ENCODE measurements around the gene GARIN5A.
A peak's percentile ranks its signal among the peaks of the same experiment; 100 is the strongest.
"Not testable (repeated sequence)": the region's sequence is repeated elsewhere in the genome, so short reads cannot be mapped to it uniquely, and the experiment has no call there.

GARIN5A gene

DNA sequence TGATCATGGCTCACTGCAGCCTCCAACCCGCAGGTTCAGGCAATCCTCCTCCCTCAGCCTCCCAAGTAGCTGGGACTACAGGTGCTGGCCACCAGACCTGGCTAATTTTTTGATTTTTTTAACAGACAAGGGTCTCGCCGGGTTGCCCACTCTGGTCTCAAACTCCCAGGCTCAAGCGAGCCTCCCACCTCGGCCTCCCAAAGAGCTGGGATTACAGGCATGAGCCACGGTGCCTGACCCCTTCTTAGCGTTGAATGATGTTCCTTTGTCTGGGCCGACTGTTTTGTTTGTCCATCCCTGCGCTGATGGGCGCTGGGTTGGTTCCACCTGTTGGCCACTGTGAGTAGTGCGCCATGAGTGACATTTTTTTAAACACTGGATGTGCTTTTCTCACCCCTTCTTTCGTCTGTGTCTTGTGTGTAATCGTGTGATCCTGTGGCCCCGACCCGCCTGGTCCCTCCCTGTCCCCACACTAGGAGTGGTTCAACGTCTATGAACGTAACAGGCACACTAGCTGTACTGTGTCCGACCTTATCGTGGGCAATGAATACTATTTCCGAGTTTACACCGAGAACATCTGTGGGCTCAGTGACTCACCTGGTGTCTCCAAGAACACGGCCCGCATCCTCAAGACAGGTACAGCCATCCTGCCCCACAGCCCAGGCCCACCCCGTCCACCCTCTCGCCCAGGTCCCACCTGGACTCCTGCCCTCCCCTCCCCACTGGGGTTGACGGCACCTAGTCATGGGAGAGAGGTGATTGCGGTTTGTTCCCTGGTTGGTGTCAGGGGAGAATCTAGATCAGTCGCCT, 15.4 kb downstream of the GARIN5A start:
- peak; percentile 51 to 71 for DNase-seq

DNA sequence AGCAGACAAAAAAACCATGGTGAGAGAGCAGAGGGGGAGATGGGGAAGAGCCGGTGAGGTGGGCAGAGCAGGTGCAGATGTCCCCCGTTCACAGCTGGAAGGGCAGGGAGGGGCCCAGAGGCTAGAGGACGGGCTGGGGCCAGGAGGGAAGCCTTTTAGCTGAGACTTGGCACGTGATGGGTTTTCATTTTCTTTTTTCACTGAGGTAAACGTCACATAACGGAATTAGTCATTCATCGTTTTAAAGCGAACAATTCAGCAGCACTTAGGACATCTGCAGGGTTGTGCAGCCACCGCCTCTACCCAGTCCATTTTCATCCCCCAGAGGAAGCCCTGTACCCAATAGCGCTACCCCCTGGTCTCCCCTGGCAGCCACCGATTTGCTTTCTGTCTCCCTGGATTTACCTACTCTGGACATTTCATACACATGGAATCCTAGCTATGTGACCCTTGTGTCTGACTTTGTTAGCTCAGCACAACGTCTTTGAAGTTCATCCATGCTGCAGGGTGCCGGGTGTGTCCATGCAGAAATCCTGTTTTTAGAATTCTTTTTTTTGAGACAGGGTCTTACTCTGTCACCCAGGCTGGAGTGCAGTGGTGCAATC, 16.4 kb downstream of the GARIN5A start:
- no peak for DNase-seq

DNA sequence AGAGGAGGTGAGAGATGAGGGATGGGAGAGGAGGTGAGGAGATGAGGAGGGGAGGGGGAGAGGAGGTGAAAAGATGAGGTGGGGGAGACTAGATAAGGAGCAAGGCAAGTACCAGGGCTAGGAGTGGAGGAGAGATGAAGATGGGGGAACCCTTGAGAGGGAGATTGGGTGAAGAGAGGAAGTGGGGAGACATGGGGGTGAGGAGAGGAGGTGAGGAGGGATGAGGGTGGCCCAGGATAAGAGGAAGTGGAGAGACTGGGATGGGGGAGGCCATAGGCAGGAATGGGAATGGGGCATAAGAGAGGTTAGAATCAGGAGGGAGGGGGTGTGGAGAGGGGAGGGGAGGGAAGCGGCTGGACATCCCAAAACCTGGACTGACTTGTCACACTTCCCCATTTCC, 17.0 kb downstream of the GARIN5A start:
- no peak for DNase-seq

DNA sequence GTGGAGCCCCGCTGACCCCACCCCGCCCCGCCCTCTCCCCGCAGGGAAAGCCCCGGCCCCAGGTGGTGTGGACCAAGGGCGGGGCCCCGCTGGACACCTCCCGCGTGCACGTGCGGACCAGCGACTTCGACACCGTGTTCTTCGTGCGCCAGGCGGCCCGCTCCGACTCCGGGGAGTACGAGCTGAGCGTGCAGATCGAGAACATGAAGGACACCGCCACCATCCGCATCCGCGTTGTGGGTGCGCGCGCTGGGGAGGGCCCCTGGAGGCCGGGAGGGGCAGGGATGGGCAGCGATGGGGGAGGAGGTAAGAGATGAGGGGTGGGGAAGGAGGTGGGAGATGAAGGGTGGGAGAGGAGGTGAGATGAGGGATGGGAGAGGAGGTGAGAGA, 17.6 kb downstream of the GARIN5A start:
- DNase-seq, result no peak

DNA sequence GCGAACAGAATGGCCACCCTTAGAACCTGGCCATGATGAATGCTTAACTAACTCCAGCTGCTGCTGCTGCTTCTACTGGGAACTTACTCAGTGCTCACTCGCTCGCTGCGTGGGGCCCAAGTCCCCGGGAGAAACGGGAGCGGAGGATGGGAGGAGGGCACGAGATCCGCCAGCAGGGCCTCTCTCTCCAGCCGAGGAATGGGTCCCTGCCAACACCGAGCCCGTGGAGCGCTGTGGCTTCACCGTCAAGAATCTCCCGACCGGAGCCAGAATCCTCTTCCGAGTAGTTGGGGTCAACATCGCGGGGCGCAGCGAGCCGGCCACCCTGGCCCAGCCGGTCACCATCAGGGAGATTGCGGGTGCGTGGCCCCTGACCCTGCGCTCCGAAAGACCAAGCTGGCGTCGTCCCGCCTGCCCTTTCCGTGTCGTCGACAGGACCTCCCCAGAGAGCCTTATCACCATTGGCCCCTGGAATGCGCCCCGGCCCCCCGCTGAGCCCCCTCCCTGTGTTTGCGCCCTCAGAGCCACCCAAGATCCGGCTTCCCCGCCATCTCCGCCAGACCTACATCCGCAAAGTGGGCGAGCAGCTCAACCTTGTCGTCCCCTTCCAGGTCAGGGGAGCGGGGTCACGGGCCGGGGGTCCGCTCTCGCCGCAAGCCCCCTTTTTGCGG, 18.1 kb downstream of the GARIN5A start:
- DNase-seq, result no peak

DNA sequence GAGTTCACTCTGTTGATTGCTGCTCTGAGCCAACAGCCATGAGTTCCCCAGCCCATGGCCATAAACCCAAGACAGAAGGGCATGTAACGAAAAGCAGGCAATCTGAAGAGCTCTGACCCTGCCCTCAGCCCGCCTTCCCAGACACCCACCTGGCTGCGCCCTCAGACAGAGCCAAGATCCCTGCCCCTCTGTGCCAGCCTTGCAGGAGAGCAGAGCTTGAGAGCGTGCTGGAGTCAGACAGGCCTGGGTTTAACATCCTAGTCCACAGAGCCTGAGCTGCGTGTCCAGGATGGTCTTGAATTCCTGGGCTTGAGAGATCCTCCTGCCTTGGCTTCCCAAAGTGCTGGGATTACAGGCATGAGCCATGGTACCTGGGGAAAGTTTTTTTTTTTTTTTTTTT, 19.3 kb downstream of the GARIN5A start:
- no peak for DNase-seq

DNA sequence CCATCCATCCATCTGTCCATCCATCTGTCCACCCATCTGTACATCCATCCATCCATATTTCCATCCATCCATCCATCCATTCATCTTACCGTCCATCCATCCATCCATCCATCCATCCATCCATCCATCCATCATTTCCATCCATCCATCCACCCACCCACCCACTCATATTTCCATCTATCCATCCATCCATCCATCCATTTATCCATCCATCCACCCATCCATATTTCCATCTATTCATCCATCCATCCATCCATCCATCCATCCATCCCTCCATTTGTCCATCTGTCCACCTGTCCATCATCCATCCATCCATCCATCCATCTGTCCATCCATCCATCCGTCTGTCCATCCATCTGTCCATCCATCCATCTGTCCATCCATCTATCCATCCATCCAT, 20.7 kb downstream of the GARIN5A start:
- DNase-seq, result no peak

DNA sequence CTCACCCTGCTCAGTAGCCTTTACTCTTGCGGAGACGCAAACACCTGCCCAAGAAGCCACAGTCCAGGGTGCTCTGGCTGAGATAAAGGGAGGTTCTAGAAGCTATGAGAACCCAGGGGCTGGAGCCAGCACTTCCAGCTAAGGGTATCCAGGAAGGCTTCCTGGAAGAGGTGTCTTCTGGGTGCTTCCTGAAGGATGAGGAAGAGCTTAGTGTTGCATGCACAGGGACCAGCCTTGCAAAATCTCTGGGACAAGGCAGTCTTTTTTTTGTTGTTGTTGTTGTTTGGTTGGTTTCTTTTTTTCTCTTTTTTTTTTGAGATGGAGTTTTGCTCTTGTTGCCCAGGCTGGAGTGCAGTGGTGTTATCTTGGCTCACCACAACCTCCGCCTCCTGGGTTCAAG, 23.4 kb downstream of the GARIN5A start:
- DNase-seq, result no peak

DNA sequence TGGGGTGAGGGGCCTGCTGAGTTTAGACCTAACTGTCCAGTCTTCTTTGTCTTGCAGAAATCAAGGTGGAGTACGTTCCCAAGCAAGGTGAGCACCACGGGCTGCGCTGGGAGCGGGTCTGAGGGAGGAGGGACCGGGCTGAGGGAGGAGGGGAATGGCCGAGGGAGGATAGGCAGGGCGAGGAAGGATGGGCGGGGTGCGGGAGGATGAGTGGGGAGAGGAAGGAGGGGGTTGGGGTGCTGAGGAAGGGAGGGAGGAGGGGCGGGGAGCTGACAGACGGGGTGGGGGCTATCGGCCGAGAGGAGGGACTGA, 25.5 kb downstream of the GARIN5A start:
- DNase-seq, result no peak

DNA sequence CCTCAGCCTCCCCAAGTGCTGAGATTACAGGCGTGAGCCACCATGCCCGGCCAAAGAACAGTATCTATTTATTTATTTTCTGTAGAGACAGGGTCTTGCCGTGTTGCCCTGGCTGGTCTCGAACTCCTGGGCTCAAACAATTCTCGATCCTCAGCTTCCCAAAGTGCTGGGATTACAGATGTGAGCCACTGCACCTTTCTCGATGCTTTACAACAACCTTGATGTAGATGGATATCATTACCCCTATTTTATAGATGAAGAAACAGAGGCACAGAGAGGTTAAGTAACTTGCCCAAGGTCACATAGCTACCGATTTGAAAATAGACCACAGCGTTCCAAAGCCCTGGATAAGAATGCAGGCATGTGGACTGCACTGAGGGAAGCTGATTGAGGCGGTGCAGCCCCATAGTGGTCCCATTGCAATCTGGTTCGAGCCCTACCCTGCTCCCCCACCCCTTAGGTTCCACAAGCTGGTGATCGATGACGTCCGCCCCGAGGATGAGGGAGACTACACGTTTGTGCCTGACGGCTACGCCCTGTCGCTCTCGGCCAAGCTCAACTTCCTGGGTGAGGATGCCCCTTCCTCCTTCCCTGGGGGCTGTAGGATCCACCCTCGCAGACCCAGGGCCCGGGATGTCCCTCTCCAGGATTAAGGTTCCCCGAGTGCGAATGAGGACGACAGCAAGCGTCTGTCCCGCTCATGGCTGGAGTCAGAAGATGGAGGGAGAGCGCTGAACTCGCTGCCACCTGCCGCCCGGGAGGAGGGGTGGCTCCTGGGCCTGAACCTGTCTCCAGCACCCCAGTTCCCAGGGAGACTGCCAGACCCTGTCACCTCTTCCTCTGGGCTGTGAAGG, 26.1 kb downstream of the GARIN5A start:
- DNase-seq, result no peak

DNA sequence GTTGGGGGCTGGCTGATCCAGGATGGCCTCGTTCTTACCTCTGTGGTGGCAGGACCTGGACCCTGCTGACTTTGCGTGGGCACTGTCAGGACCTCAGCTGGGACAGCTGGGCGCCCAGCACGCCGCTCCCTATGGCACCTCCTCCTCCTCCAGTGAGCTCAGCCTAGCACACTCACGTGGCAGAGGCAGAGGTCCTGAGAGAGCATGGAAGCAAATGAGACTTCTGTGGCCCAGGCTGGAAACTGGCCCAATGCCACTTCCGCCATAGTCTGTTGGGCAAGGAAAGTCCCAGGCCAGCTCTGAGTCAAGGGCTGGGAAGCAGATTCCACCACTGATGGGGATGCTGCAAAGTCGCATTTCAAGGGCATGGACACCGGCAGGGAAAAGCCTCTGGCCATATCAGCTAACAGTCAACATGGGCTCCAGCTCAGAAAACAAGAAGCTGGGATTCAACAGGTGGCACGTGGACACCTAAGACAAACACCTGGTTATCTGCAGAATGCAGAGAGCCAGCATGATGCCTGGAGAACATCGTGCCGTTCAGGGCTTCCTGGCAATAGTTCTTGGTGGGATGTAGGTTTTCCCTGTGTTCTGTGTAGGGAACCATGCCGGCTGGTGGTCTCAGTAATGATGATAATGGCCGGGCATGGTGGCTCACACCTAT, 27.3 kb downstream of the GARIN5A start:
- no peak for DNase-seq

DNA sequence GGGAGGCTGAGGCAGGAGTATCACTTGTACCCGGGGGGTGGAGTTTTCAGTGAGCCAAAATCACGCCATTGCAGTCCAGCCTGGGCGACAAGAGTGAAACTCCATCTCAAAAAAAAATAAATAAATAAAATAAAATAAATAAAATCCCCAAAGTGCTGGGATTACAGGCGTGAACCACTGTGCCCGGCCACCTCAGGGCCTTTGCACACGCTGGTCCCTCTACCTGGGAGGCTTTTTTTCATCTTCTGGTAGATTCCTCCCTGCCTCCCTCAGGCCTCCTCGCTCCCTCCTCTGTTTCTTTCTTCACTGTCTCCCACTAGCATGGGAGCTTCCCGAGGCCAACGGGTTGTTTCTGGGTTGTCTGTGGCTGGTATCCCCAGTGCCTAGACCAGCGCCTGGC, 28.9 kb downstream of the GARIN5A start:
- DNase-seq, result no peak

DNA sequence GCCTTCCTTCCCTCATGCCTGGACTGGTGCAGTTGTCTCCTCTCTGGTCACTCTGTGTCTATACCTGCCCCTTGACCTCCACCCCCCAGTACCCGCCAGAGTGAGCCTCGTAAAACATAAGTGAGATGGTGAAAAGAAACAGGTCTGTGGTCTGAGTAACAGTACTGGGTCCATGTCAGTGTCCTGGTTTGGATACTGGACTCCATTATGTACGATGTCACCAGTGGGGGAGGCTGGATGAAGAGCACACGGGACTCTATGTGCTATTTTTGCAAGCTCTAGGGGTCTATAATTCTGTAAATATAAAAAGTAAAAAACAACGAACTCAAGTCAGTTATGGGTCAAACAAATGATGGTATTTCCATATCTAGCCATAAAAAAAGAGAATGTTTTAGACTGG, 29.6 kb downstream of the GARIN5A start:
- DNase-seq, result no peak

DNA sequence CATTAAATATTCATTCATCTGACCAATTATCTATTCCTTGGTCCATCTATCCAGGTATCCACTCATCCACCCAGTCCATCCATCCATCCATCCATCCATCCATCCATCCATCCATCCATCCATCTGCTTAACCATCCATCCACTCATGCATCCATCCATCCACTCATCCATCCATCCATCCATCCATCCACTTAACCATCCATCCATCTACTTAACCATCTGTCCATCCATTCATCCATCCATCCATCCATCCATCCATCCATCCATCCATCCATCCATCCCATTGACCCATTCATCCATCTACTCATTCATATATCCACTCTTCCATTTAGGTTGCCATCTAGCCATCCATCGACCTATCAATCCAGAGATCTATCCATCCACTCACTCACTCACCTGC, 32.6 kb downstream of the GARIN5A start:
- DNase-seq, result no peak

DNA sequence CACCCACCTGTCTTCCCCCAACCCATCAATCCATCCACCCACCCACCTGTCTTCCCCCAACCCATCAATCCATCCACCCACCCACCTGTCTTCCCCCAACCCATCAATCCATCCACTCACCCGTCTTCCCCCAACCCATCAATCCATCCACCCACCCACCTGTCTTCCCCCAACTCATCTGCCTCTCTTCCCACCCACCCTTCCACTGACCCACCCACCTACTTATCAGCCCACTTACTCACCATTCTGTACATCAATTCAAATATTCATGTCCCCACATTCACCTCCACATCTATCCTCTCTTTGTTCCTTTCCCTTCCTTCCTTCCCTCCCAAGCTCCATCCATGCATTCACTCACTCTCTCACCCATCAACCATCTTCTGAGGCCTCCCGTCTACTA, 37.5 kb downstream of the GARIN5A start:
- DNase-seq, result not testable (repeated sequence)

DNA sequence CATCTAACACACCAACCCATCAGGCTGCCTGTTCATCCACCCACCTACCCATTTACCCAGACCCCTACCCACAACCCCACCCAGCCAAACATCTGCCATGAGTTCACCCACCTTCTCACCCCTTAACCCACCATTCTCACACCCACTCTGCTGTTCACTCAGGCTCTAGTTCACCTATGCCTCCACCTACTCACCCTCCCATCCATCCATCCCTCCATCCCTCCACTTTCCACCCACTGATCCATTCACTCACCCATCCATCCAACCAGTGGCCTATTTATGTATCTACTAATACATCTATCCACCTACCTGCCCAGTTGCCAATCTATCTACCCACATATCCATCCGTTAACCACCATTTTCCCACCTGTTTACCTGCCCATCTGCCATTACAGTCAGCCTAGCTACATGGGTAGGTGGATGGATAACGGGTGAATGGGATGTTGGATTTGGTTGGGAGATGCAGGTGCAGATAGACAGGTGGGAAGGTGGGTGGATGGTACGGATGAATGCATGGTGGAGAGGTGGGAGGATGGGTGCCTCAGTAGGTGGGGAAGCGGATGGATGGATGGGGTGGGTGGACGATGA, 38.7 kb downstream of the GARIN5A start:
- DNase-seq, result no peak

DNA sequence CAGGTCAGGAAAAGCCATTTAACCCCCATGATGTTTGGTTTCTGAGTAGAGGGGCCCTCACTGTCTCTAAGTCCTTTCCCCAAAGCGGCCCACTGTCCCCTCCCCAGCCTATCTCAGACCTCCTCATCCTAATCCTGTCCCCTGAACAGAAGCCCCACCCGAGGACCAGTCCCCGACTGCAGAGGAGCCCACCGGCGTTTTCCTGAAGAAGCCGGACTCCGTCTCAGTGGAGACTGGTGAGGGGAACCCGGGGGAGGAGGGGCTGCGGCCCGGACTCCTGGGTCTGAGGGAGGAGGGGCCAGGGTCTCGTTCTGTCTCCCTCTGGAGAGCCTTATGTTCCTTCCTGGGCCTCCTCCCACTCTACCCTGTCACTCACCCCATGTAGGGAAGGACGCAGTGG, 41.0 kb downstream of the GARIN5A start:
- DNase-seq, result no peak

DNA sequence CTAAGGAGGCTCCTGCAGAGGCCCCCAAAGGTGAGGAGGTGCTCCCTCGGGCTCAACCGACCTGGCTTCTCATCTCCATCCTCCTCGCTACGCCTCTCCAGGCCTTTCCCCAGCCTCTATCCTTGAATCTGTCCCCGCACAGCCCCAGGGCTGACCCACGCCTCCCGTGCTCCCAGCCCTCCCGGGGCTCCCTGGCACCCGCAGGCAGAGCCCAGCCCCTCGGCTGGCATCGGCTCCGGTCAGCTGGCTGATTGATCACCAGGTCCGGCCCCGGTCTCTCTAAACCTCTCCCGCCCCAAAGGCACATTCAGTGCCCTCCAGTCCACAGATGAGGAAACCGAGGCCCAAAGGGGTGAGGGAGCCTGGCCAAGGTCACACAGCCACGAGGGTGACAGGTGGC, 41.4 kb downstream of the GARIN5A start:
- DNase-seq, result no peak

DNA sequence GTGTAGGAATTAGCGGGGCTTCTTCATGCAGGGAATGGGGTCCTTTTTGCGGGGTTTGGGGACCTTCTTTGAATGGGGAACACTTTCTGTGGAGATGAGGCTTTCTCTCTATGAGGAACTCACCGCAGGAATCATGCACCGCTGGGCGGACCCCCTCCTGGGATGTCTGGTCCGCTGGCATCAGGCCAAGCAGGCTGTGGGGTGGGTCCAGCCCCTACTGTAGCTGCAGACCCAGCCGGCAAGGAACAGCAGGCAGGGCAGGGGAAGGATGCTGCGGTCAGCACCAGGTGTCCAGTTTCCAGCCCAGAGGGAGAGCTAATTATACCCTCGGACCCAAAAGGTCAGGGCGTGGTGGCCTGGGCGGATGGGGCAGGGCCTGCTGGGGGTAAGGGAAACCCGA, 42.1 kb downstream of the GARIN5A start:
- DNase-seq, result no peak

DNA sequence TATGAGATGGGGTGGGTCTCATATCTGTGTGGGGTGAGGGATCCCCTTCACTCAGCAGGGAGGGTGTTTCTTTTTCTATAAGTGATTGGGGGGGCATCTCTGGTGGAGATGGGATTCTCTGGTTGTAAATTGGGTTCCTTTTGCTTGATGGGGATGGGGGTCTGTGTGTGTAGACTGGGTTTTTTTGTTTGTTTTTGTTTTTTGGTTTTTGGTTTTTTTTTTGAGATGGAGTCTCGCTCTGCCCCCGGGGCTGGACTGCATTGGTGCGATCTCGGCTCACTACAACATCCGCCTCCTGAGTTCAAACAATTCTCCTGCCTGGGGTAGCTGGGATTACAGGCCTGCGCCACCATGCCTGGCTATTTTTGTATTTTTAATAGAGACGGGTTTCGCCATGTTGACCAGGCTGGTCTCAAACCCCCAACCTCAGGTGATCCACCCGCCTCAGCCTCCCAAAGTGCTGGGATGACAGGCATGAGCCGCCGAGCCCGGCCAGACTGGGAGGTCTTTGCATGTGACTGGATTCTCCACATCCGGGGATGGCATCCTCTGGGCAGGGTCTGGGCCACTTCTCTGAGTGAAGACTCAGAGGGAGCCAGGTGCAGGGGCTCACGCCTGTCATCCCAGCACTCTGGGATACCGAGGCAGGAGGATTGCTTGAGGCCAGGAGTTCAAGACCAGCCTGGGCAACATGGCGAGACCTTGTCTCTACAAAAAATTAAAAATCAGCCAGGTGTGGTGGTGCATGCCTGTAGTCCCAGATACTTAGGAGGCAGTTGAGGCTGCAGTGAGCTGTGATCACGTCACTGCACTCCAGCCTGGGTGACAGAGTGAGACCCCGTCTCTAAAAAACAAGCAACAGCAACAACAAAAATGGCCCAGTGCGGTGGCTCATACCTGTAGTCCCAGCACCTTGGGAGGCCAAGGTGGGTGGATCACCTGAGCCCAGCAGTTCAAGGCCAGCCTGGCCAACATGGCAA, 43.2 kb downstream of the GARIN5A start:
- DNase-seq, result no peak

Measured in stimulated activated CD4-positive, alpha-beta T cell treated with anti-CD3 and anti-CD28 coated beads, Interleukin-2, amount 100 ng/mL, for 24 hours (primary cell).